Muscle of back (tissue), 11 donors: ENCODE measurements around the gene ALKBH8. TPM values are rescaled to one million over a fixed set of nuclear protein-coding genes. Genes with fewer than 3 reads are reported as not detected.
"Not testable (repeated sequence)": the region's sequence is repeated elsewhere in the genome, so short reads cannot be mapped to it uniquely, and the experiment has no call there.

Source experiments
- DNase-seq, 3 donors: peaks; one replicate each; pipeline versions ENCODE4 v3.0.0 to v3.0.0-alpha.2; 2013
- polyA plus RNA-seq, 10 donors: library from polyadenylated mRNA; unstranded; fragments of 120-200 nt; gene quantifications; one replicate each; pipeline ENCODE4 v1.2.1, GENCODE V29; 2013; ENCODE audit not compliant: insufficient read length in 10 of 10

The ALKBH8 gene
- polyA plus RNA-seq, 10 donors, result 6.6 to 10.9 (median 7.7) TPM

- DNase-seq, result no peak
Observed at GRCh38 chr11:107508201-107508857, 57.2 kb downstream of the ALKBH8 start.

- peak in 2 of 3 donors; percentile 4 to 56 for DNase-seq
Observed at GRCh38 chr11:107505647-107506225, 59.8 kb downstream of the ALKBH8 start.

- DNase-seq, result peak in 2 of 3 donors; percentile 6 to 44
Observed at GRCh38 chr11:107504981-107505380, 60.6 kb downstream of the ALKBH8 start.

- DNase-seq, result no peak
Observed at GRCh38 chr11:107501713-107502112, 63.8 kb downstream of the ALKBH8 start.

- DNase-seq, result not testable (repeated sequence)
Observed at GRCh38 chr11:107497371-107497770, 68.2 kb downstream of the ALKBH8 start.

- DNase-seq, result peak in 2 of 3 donors; percentile 23 to 28
Observed at GRCh38 chr11:107496011-107496410, 69.5 kb downstream of the ALKBH8 start.

GRCh38 chr11:107494055-107494454 lies 71.5 kb downstream of the ALKBH8 start:
- no peak for DNase-seq

- DNase-seq, result peak in 1 of 3 donors; percentile 16
Observed at GRCh38 chr11:107493117-107493516, 72.4 kb downstream of the ALKBH8 start.

GRCh38 chr11:107490836-107491235 lies 74.7 kb downstream of the ALKBH8 start:
- DNase-seq, result no peak

GRCh38 chr11:107482234-107482633 lies 83.3 kb downstream of the ALKBH8 start:
- DNase-seq, result no peak

- no peak for DNase-seq
Observed at GRCh38 chr11:107478922-107479321, 86.6 kb downstream of the ALKBH8 start.

- DNase-seq, result no peak
Observed at GRCh38 chr11:107477820-107478219, 87.7 kb downstream of the ALKBH8 start.

GRCh38 chr11:107473792-107474191 lies 91.7 kb downstream of the ALKBH8 start:
- no peak for DNase-seq

- DNase-seq, result no peak
Observed at GRCh38 chr11:107472966-107473365, 92.6 kb downstream of the ALKBH8 start.

GRCh38 chr11:107468596-107468995 lies 96.9 kb downstream of the ALKBH8 start:
- DNase-seq, result peak in 1 of 3 donors; percentile 28

GRCh38 chr11:107467696-107468095 lies 97.8 kb downstream of the ALKBH8 start:
- no peak for DNase-seq

- not testable (repeated sequence) for DNase-seq
Observed at GRCh38 chr11:107466275-107466866, 99.2 kb downstream of the ALKBH8 start.

- peak; percentile 94 to 97 (median 96) for DNase-seq
Observed at GRCh38 chr11:107457558-107458271, 107.8 kb downstream of the ALKBH8 start, which contains the start of gene CWF19L2. TSS of gene CWF19L2 (minus strand) at chr11:107457825. CDS start at chr11:107457816, 9 bp downstream.

- no peak for DNase-seq
Observed at GRCh38 chr11:107457205-107457557, 108.4 kb downstream of the ALKBH8 start.

GRCh38 chr11:107453594-107454286 lies 111.8 kb downstream of the ALKBH8 start:
- no peak for DNase-seq
